T-helper 2 cell treated with Interferon-gamma antibody and Interleukin-4, amounts not matched to agents 100 ng/mL and 5 ng/mL, for 36 hours (primary cell): ENCODE results near the gene SLC40A1. TPM values are rescaled to one million over a fixed set of nuclear protein-coding genes. Genes with fewer than 3 reads are reported as not detected.

ENCODE experiments used
- intact Hi-C: fragments of 100-400 bp; cut with micrococcal nuclease; formaldehyde crosslinking; loops from one replicate; pipeline ENCODE4 v1.15.1; 2023
- total RNA-seq: library from RNA; stranded (reverse); gene quantifications from 2 replicates; pipeline ENCODE4 v1.2.3, GENCODE V29; 2022

The SLC40A1 gene
- total RNA-seq, 1 donor from 2014 or later: 6.3 TPM

GRCh38 chr2:189542145-189542882 is 38.3 kb downstream of the SLC40A1 start:
- intact Hi-C loops: no loop called here

DNA sequence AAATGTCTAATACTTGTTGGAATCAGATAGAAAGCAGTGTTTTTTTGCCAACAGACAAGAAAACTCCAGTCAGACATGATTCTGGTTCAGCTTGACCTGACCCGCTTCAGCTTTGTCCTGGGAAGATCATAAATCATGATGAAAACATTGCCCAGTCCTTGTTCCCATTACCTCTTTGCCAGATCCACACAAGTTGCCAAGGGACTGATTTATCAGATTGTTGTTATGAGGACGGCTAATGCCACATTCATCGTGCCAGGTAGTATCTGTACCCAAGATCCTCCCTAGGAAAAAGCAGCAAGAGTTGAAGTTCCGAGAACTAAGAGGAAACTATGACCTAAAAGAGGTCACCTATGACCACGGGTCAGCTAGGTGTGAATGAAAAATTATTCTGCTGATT is 39.0 kb downstream of the SLC40A1 start:
- intact Hi-C loops: no loop called here

- intact Hi-C loops: no loop called here
These were observed 40.0 kb downstream of the SLC40A1 start for GRCh38 chr2:189540551-189540950.

DNA sequence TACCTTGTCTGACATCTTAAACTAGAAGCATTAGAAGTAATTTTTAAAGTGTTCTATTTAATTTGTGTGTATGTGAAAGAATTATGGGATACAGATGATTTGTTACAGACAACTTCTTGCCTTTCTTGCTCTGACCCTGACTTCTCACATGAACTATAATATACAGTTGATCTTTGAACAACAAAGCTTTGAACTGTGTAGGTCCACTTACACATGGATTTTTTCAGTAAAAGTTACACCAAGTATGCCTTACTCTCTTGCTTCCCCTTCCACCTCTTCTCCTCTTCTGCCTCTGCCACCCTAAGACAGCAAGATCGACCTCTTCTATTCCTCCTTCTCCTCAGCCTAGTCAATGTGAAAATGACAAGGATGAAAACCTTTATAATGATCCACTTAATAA is 42.2 kb downstream of the SLC40A1 start:
- intact Hi-C loops: no loop called here

DNA sequence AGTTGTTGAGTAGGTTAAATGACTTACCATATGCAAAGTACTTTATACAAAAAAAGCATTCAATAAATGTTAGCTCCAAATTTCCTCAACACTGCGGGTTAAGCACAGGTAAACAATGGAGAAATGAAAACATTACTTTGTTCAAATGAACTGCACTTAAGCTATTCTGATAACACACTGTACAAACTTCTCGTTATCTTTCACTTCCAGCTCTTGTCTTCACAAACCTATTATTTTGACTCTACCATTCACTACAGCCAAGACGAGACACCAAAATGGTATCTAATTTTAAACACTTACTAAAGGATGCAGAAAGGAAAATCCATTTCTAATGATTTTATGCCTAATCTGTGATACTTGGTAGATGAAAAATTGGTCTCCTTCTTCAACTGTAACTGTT is 43.8 kb downstream of the SLC40A1 start:
- intact Hi-C loops: no loop called here

DNA sequence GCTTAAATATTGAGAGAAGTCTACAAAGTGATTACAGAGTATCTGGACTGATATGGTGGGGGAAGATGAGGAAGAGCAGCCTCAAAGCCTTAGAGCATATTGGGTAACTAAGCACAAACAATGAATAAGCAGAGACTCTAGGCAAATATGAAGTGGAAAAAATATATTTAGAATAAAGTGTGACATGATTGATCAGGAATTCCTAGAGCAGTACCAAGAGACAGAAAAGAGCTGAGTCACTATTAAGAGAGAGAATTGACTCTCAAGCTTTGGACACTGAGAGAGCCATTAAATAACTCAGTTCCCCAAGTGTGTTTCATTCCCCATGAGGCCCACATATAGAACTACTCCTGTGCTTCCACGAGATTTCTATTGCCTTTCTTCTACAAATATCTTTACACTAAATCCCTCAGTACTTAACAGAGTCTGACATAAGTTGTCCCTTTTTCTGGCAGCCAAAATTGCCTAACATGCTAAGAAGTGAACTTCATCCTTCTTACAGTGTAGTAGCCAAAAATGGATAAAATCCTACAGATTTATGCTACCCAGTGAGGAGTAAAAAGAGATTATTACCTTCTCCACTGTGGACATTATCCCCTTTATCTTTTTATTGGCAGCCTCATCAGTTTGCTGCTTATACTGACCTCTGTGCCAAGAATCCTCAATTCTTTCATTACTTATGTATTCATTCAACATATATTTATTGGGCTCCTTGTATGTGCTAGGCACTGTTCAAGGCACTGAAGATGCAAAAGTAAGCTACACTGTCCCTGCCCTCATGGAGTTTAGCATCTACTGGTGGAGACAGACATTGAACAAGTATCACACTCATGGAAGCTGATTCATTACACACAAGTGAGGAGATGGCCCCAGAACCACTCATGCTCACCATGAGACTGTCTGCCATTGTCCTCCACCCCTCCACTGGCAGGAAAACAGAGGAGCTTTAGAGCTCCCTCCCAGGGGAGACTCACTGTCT is 45.4 kb downstream of the SLC40A1 start:
- intact Hi-C loops: no loop called here

GRCh38 chr2:189533288-189534035 is 47.1 kb downstream of the SLC40A1 start:
- intact Hi-C loops: no loop called here

GRCh38 chr2:189530965-189531637 is 49.5 kb downstream of the SLC40A1 start:
- intact Hi-C loops: no loop called here

DNA sequence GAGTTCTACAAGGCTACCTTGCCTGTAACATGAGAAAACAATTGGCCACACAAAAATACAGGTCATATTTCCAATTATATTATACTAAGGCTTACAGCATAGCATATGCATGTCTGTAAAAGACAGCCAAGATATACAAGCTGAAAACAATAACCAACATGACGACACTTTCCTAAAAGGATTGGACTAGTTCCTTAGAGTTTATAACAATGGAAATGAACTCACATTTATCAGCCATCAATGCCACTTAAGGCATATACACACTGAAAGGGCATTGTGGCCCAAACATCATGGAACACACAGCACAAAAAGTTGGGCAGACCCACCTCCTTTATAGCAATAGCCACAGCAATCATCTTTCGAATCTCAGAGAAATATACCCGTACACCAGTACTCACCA is 52.0 kb downstream of the SLC40A1 start:
- intact Hi-C loops: no loop called here

GRCh38 chr2:189527812-189528592 is 52.6 kb downstream of the SLC40A1 start:
- intact Hi-C loops: no loop called here

DNA sequence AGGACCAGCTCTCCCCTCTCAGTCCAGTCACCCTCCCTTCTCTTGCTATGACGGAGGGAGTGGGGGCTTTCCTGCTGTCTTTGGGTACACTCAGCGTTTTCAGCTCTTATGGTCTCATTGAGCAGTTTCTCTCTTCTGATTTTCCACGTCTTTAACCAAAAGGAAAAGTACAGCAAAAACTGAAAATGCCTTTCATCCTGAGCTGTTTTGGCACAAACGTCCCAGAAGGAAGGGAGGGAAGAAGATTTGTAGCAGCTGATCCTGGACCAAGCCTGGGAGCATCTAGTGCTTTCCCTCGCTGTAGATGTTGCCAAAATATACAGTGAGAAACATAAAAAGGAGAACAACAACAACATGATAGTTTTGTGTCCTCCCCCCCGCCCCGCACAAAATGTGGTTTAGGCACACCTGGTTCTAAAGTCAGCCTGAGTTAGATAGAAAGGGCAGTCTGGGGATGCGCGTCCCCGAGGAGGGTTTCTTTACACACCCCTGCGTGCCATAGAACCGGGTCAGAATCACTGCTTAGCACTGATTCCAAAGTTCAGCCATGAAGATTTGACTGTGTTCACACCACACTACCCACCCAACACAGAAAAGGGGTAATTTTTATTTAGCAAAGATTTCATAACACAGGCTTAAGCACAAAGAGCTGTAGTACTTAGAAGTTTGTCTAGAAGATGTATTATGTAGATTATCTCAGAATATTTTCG is 53.4 kb downstream of the SLC40A1 start:
- intact Hi-C loops: no loop called here

GRCh38 chr2:189526241-189526640 is 54.3 kb downstream of the SLC40A1 start:
- intact Hi-C loops: no loop called here

GRCh38 chr2:189524746-189525145 is 55.8 kb downstream of the SLC40A1 start:
- intact Hi-C loops: no loop called here

- intact Hi-C loops: no loop called here
These were observed 58.0 kb downstream of the SLC40A1 start for GRCh38 chr2:189522435-189523151.

DNA sequence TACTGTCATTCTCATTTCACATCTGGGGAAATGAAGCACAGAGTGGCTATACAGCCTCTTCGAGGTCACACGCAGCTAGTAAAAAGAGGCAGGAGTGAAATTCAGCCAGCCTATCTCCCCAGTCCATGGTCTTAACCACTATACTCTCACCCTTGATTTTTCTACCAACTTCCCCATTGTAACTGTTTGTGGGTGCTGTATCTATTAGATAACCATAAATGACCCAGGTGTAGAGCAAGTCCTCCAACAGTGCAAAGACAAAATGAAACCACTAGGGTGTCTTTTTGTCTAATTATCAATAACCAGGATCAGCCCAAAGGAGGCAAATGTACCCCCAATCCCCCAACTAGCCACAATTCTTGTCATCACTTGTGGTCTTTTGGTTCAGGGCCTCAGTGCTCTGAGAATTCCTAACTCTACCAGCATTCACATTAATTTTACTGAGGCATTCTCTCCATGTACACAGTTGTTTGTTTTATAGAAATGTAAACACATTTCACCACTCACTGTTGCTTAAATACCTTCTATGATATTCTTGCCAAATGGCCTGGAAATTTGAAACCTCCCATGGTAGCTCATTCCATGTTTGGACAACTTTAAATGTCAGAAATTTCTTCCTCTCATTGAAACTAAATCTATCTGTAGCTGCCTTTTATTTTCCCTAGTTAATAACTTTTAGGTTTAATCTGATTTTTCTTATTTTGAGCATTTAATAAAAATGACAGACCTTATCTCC is 58.7 kb downstream of the SLC40A1 start:
- intact Hi-C loops: no loop called here

GRCh38 chr2:189519631-189520387 is 60.8 kb downstream of the SLC40A1 start:
- intact Hi-C loops: no loop called here

- intact Hi-C loops: no loop called here
These were observed 62.6 kb downstream of the SLC40A1 start for GRCh38 chr2:189517847-189518535.
